GM19025 (cell line): ENCODE results near the gene LRP2.

ENCODE experiments used
- ATAC-seq: cut with Tn5 transposase; IDR thresholded peaks from one replicate; pipeline ENCODE4 v1.9.1; 2021; ENCODE audit warnings: mild to moderate bottlenecking, low read depth, moderate library complexity; ENCODE audit not compliant: unreplicated experiment

The LRP2 gene

GRCh38 chr2:169185711-169186110 lies 176.6 kb downstream of the LRP2 start:
- no peak for ATAC-seq

GRCh38 chr2:169184074-169184473 lies 178.3 kb downstream of the LRP2 start:
- ATAC-seq = no peak

GRCh38 chr2:169182573-169182972 lies 179.8 kb downstream of the LRP2 start:
- no peak for ATAC-seq

- no peak for ATAC-seq
These were observed 183.4 kb downstream of the LRP2 start for GRCh38 chr2:169178804-169179390.

- no peak for ATAC-seq
These were observed 184.0 kb downstream of the LRP2 start for GRCh38 chr2:169178364-169178763.

- ATAC-seq = no peak
These were observed 187.2 kb downstream of the LRP2 start for GRCh38 chr2:169175112-169175511.

GRCh38 chr2:169173876-169174275 lies 188.5 kb downstream of the LRP2 start:
- no peak for ATAC-seq

GRCh38 chr2:169172914-169173313 lies 189.4 kb downstream of the LRP2 start:
- ATAC-seq = no peak

- ATAC-seq = no peak
These were observed 190.1 kb downstream of the LRP2 start for GRCh38 chr2:169172151-169172735.

- no peak for ATAC-seq
These were observed 196.5 kb downstream of the LRP2 start for GRCh38 chr2:169165791-169166190.

DNA sequence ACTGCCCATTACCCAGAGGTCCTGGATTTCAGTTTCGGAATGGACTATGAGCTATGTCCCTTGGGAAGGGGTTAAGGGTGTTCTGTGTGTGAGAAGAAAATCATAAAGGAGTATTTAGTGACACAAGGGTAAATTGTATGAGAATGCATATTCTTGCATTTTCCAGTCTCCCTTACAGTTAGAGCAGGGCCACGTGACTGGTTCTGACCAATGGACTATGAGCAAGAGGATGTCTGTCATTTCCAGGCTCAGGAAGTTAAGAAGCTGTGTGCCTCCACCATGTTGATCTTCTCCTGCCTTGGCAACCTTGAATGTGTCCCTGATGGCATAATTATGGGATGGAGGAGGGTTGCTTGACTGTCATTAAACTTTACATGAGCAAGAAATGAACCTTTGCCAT lies 198.0 kb downstream of the LRP2 start:
- no peak for ATAC-seq

DNA sequence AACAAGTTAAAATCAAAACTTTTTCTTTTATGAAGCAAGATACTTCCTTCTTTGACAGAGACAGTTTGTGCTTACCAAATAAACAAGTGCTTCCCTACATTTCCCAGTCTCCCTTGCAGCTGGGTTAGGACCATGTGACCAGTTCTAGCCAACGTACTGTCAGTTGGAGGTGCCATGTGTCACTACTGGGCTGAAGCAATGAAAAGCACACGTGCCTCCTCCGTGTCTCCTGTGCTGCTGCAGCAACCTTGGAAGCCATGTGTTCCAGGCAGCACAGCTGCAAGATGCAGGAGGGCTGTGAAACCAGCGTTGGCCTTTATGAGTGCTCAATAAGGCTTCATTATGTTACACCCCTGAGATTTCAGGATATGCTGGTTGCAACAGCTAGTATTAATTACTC lies 199.7 kb downstream of the LRP2 start:
- no peak for ATAC-seq

DNA sequence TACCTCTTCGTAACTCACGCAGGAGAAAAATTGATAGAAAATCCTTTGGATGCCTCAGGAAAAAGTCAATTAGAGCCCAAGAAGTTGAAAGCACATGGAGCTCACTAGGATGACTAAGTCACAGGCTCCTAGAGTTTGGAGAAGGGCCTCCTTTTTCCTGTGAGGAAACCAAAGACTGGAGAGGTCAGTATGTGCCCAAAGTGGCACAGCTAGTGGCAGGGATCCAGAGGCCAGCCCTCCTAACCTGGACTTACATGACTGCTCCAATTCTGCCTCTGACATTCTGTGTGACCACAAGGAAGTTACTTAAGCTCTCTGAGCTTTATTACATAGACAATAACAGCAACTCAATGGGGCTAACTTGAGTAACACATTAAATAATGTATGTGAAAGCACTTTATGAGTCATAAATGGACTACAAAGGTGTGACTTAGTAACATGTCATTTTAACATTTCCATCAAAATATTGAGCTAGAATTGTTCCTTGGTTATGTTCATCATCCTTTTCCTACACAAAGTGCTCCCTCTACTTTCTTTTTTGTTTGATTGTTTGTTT lies 201.3 kb downstream of the LRP2 start:
- ATAC-seq = no peak

DNA sequence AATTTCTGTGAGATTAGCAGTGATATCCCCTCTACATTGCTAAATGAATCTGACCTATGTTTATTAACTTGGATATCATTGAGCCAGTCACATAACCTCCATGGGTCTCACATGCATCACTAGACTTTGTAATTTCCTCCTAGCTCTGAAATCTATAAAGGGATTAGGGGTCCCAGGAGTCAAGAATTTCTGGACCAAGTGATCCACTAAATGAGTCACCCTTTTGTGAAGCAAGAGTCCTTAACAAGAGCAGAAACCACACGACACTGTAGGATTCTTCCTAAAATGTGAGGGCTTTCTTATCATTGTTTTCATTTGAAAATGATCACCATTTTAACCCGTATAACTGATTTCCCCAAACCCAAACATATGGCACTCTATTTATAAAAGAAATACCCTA lies 202.6 kb downstream of the LRP2 start:
- ATAC-seq = no peak

- ATAC-seq = no peak
These were observed 203.5 kb downstream of the LRP2 start for GRCh38 chr2:169158874-169159273.

- no peak for ATAC-seq
These were observed 216.1 kb downstream of the LRP2 start for GRCh38 chr2:169146220-169146619.

GRCh38 chr2:169143998-169144397 lies 218.3 kb downstream of the LRP2 start:
- ATAC-seq = no peak

- ATAC-seq = peak; percentile 59
These were observed 220.5 kb downstream of the LRP2 start for GRCh38 chr2:169141713-169142352.

- no peak for ATAC-seq
These were observed 222.2 kb downstream of the LRP2 start for GRCh38 chr2:169139993-169140767.

GRCh38 chr2:169139145-169139544 lies 223.2 kb downstream of the LRP2 start:
- no peak for ATAC-seq

- ATAC-seq = no peak
These were observed 224.4 kb downstream of the LRP2 start for GRCh38 chr2:169137924-169138323.
